ENCODE results near the gene AP2A2. TPM values are rescaled to one million over a fixed set of nuclear protein-coding genes. Genes with fewer than 3 reads are reported as not detected.

Gene AP2A2
- total RNA-seq, 4 donors from 2014 or later = 49.5 to 82.6 (median 72.2) TPM

GRCh38 chr11:963852-964251 lies 38.2 kb downstream of the AP2A2 start:
- no peak overlapping the region for H3K27ac ChIP-seq (replicated peaks in 1 of 4)
- peaks cover 5 to 27% (median 15%) of the 10 kb centered on the region in 4 donors for H3K4me1 ChIP-seq
- H3K27me3 ChIP-seq = no peaks in the 10 kb centered on the region
- peaks cover 16 to 64% (median 58%) of the 10 kb centered on the region in 4 donors for H3K36me3 ChIP-seq
- no peak for DNase-seq (ENCODE audit: extremely low spot score)
- 94% methylated on average over 7 of the region's 7 CpGs for WGBS
- H3K9me3 ChIP-seq = no peaks in the 10 kb centered on the region
- H3K4me3 ChIP-seq = no peak overlapping the region
- intact Hi-C loops (cut with DNase I) = no loop called here
- TF ChIP-seq, protein P1, sequence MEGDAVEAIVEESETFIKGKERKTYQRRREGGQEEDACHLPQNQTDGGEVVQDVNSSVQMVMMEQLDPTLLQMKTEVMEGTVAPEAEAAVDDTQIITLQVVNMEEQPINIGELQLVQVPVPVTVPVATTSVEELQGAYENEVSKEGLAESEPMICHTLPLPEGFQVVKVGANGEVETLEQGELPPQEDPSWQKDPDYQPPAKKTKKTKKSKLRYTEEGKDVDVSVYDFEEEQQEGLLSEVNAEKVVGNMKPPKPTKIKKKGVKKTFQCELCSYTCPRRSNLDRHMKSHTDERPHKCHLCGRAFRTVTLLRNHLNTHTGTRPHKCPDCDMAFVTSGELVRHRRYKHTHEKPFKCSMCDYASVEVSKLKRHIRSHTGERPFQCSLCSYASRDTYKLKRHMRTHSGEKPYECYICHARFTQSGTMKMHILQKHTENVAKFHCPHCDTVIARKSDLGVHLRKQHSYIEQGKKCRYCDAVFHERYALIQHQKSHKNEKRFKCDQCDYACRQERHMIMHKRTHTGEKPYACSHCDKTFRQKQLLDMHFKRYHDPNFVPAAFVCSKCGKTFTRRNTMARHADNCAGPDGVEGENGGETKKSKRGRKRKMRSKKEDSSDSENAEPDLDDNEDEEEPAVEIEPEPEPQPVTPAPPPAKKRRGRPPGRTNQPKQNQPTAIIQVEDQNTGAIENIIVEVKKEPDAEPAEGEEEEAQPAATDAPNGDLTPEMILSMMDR (IDR thresholded peaks at IDR 0.05) = no peak
- TF ChIP-seq POLR2A (IDR thresholded peaks at IDR 0.05; ENCODE audit: low read depth) = no peak
- TF ChIP-seq EP300 (IDR thresholded peaks at IDR 0.05) = no peak

GRCh38 chr11:965206-965775 lies 39.6 kb downstream of the AP2A2 start:
- no peak overlapping the region for H3K4me3 ChIP-seq
- H3K27me3 ChIP-seq = no peaks in the 10 kb centered on the region
- no peaks in the 10 kb centered on the region for H3K9me3 ChIP-seq
- no peak for DNase-seq (ENCODE audit: extremely low spot score)
- intact Hi-C loops (cut with DNase I) = no loop called here
- H3K36me3 ChIP-seq = peaks cover 9 to 63% (median 57%) of the 10 kb centered on the region in 4 donors
- H3K27ac ChIP-seq (replicated peaks in 1 of 4) = no peak overlapping the region
- WGBS = 90% methylated on average over 13 of the region's 13 CpGs
- TF ChIP-seq POLR2A (IDR thresholded peaks at IDR 0.05; ENCODE audit: low read depth) (no peak), POLR2AphosphoS5 (IDR thresholded peaks at IDR 0.05) (no peak), EP300 (IDR thresholded peaks at IDR 0.05) (no peak)
- TF ChIP-seq, protein P1 (IDR thresholded peaks at IDR 0.05) = no peak
- peaks cover 5 to 28% (median 16%) of the 10 kb centered on the region in 4 donors for H3K4me1 ChIP-seq

DNA sequence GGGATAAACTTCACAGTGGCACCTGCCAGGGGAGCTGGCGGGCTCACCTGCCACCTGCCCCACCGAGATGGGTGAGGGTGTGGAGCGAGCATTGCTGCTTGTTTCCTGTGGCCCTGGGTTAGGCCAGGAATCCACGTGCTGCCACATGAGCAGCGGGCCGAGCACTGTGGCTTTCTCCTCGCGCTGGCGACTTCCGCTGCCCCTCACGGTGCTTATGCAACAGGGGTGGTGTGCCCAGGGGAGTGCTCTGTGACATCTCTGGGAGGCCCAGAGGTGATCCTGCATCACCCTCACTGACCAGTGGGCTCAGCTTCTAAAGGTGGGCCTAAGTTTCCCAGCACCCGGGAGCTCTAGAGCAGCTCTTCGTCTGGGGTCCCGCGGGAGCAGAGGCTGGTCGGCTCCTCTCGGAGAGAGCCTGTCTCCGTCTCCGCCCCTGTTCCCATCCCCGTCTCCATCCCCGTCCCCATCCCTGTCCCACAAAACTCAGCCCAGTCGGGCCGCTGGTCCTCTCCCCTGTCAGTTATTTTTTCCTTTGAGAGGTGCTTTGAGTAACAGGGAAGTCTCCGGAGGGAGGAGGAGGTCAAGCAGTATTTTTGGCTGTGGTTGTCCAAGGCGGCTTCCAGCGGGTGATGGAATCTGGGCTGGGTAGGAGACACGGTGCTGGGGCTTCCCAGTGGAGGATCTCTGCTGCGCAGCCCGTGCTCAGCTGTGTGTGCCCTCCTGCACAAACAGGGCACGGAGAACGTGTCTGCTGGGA lies 42.5 kb downstream of the AP2A2 start:
- no peaks in the 10 kb centered on the region for H3K27me3 ChIP-seq
- no peak for TF ChIP-seq POLR2AphosphoS5 (IDR thresholded peaks at IDR 0.05)
- TF ChIP-seq, protein P1 (IDR thresholded peaks at IDR 0.05) = no peak
- no peak for TF ChIP-seq EP300 (IDR thresholded peaks at IDR 0.05)
- TF ChIP-seq POLR2A (IDR thresholded peaks at IDR 0.05; ENCODE audit: low read depth) = no peak
- no peak overlapping the region for H3K4me3 ChIP-seq
- peaks cover 14 to 64% (median 59%) of the 10 kb centered on the region in 4 donors for H3K36me3 ChIP-seq
- 74% methylated on average over 21 of the region's 31 CpGs for WGBS
- no peak overlapping the region for H3K27ac ChIP-seq (replicated peaks in 1 of 4)
- no peaks in the 10 kb centered on the region for H3K9me3 ChIP-seq
- peaks cover 5 to 28% (median 16%) of the 10 kb centered on the region in 4 donors for H3K4me1 ChIP-seq
- no peak for DNase-seq (ENCODE audit: extremely low spot score)
- intact Hi-C loops (cut with DNase I) = no loop called here

DNA sequence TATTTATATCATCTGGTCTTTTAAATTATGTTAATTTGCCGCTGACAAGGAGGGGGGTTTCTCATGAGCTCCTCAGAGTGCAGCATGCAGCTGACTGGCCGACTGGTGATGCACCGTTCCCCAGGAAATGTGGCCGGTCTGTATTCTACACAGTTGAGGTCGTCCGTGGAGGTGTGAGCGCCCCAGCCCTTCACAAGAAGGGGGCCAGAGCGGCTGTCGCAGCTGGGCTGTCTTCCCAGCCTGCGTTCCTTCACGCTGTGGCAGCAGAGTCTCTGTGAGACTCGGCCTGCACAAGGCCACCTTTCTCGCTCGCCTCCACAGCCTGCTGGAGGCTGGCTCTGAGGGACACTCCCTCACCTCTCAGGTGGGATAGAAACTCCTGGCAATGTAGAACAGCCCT lies 43.2 kb downstream of the AP2A2 start:
- no peak for TF ChIP-seq POLR2A (IDR thresholded peaks at IDR 0.05; ENCODE audit: low read depth)
- TF ChIP-seq POLR2AphosphoS5 (IDR thresholded peaks at IDR 0.05) = no peak
- no peak for TF ChIP-seq EP300 (IDR thresholded peaks at IDR 0.05)
- TF ChIP-seq, protein P1 (IDR thresholded peaks at IDR 0.05) = no peak
- Histone ChIP-seq H3K27ac (replicated peaks in 1 of 4) (no peak overlapping the region), H3K4me3 (no peak overlapping the region), H3K27me3 (no peaks in the 10 kb centered on the region), H3K36me3 (peaks cover 20 to 64% (median 59%) of the 10 kb centered on the region in 4 donors), H3K9me3 (no peaks in the 10 kb centered on the region), H3K4me1 (peaks cover 5 to 28% (median 16%) of the 10 kb centered on the region in 4 donors)
- intact Hi-C loops (cut with DNase I) = no loop called here
- WGBS = 86% methylated on average over 8 of the region's 14 CpGs
- DNase-seq (ENCODE audit: extremely low spot score) = no peak
